Ovary (tissue), 3 donors: ENCODE data around the gene SPDYE3.

Source experiments
- CTCF ChIP-seq, 3 donors: fragments of 450-650 bp in 2 of 3; fragments of 200-600 bp in 1 of 3; IDR thresholded peaks; one replicate each; pipeline versions ENCODE4 v1.5.1 to v1.8.0; 2016 to 2022; ENCODE audit warnings: antibody characterized with exemption in 3 of 3, mild to moderate bottlenecking in 1 of 3
- POLR2A ChIP-seq: fragments of 450-650 bp; IDR thresholded peaks from one replicate; pipeline ENCODE4 v1.6.1; 2017; ENCODE audit warnings: antibody characterized with exemption, mild to moderate bottlenecking, moderate library complexity
- donor health status: DM: no; HTN: no; CAD: no.

- TF ChIP-seq POLR2A: no peak
- TF ChIP-seq CTCF (IDR thresholded peaks at IDR 0.05): no peak
Measured at GRCh38 chr7:100352984-100353684, 45.6 kb downstream of the SPDYE3 start.
